Right renal cortex interstitium (tissue), 3 donors: ENCODE data around the gene SLC25A26. TPM values are rescaled to one million over a fixed set of nuclear protein-coding genes. Genes with fewer than 3 reads are reported as not detected.
"Not testable (repeated sequence)": the region's sequence is repeated elsewhere in the genome, so short reads cannot be mapped to it uniquely, and the experiment has no call there.

ENCODE experiments used
- DNase-seq, 3 donors: peaks; one replicate each; pipeline ENCODE4 v3.0.0-alpha.2; 2013; ENCODE audit warnings: low read depth in 3 of 3, low spot score in 2 of 3
- polyA plus RNA-seq, 3 donors: library from polyadenylated mRNA; unstranded; fragments of 120-200 nt; gene quantifications; one replicate each; pipeline ENCODE4 v1.2.1, GENCODE V29; 2013; ENCODE audit not compliant: insufficient read length in 3 of 3

SLC25A26 gene
- polyA plus RNA-seq, 3 donors: 21.6 to 29.8 (median 26.0) TPM

GRCh38 chr3:66405701-66406091, 184.9 kb downstream of the SLC25A26 start:
- no peak for DNase-seq

GRCh38 chr3:66406163-66406562, 185.4 kb downstream of the SLC25A26 start:
- DNase-seq: no peak

GRCh38 chr3:66406831-66407610, 186.2 kb downstream of the SLC25A26 start:
- DNase-seq: no peak

- no peak for DNase-seq
These were observed 186.9 kb downstream of the SLC25A26 start for GRCh38 chr3:66407611-66408218.

- DNase-seq: no peak
These were observed 189.3 kb downstream of the SLC25A26 start for GRCh38 chr3:66409771-66410754.

GRCh38 chr3:66410976-66411375, 190.2 kb downstream of the SLC25A26 start:
- DNase-seq: no peak

GRCh38 chr3:66411474-66411873, 190.7 kb downstream of the SLC25A26 start:
- DNase-seq: no peak

GRCh38 chr3:66411961-66412887, 191.4 kb downstream of the SLC25A26 start:
- DNase-seq: no peak

- DNase-seq: no peak
These were observed 192.4 kb downstream of the SLC25A26 start for GRCh38 chr3:66413151-66413751.

- no peak for DNase-seq
These were observed 194.0 kb downstream of the SLC25A26 start for GRCh38 chr3:66414846-66415245.

- no peak for DNase-seq
These were observed 195.1 kb downstream of the SLC25A26 start for GRCh38 chr3:66415867-66416428.

GRCh38 chr3:66416556-66417304, 195.9 kb downstream of the SLC25A26 start:
- DNase-seq: no peak

GRCh38 chr3:66418475-66418931, 197.7 kb downstream of the SLC25A26 start:
- no peak for DNase-seq

GRCh38 chr3:66419036-66419435, 198.2 kb downstream of the SLC25A26 start:
- DNase-seq: no peak

- DNase-seq: not testable (repeated sequence)
These were observed 200.3 kb downstream of the SLC25A26 start for GRCh38 chr3:66421144-66421543.

GRCh38 chr3:66421893-66422292, 201.1 kb downstream of the SLC25A26 start:
- DNase-seq: not testable (repeated sequence)

GRCh38 chr3:66423791-66424190, 203.0 kb downstream of the SLC25A26 start:
- no peak for DNase-seq

- no peak for DNase-seq
These were observed 204.2 kb downstream of the SLC25A26 start for GRCh38 chr3:66425032-66425431.
